ENCODE measurements around the gene MFNG. TPM values are rescaled to one million over a fixed set of nuclear protein-coding genes. Genes with fewer than 3 reads are reported as not detected.

Gene MFNG
- total RNA-seq, 1 donor from 2014 or later, result 53.5 TPM

DNA sequence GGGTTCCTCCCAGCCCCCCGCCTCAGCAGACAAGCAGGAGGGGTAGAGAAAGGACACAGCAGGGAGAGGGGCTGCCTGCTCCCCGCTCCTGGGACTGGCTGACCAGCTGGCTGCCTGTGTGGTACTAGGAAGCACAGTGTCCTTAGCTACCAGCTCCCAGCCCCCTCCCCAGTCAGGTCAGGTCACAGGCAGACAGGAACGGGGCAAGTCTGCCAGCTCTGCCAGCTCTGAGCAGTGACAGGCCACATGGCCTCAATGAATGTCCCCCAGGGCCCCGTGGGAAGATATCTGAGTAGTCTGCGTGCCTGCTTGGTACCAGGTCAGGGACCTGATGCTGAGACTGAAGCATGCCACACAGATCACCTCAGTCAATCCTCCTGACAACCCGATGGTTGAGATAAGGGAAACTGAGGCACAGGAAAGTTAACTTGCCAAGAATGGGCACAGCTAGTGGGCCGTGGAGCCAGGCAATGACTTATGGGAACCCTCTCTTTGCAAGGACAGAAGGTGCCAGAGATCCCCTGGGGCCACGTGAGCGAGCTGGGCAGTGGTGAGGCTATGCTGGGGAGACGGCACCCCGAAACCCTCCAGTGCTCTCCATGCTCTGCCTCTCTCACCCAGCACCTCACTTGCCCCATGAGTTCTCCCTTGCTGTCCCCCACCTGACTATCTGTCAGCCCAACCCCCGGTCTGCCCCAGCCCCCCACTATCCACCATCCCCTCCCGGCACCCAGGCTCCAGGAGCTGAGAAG is 13.8 kb upstream of the MFNG start:
- Histone ChIP-seq H3K27me3 (no peaks in the 10 kb centered on the region), H3K27ac (no peak overlapping the region), H3K36me3 (no peaks in the 10 kb centered on the region), H3K4me3 (no peak overlapping the region), H3K4me1 (peaks cover 43% of the 10 kb centered on the region), H3K9me3 (no peaks in the 10 kb centered on the region)
- intact Hi-C loops (cut with DNase I), result no loop called here
- ATAC-seq, result no peak
- no peak for TF ChIP-seq CTCF (IDR thresholded peaks at IDR 0.05)
- DNase-seq, result no peak

GRCh38 chr22:37499027-37499707 is 13.0 kb upstream of the MFNG start:
- DNase-seq (no peak), ATAC-seq (no peak)
- Histone ChIP-seq H3K36me3 (no peaks in the 10 kb centered on the region), H3K4me1 (peaks cover 38% of the 10 kb centered on the region), H3K27ac (no peak overlapping the region), H3K27me3 (no peaks in the 10 kb centered on the region), H3K4me3 (no peak overlapping the region), H3K9me3 (no peaks in the 10 kb centered on the region)
- intact Hi-C loops (cut with DNase I), result no loop called here
- TF ChIP-seq CTCF (IDR thresholded peaks at IDR 0.05), result no peak

DNA sequence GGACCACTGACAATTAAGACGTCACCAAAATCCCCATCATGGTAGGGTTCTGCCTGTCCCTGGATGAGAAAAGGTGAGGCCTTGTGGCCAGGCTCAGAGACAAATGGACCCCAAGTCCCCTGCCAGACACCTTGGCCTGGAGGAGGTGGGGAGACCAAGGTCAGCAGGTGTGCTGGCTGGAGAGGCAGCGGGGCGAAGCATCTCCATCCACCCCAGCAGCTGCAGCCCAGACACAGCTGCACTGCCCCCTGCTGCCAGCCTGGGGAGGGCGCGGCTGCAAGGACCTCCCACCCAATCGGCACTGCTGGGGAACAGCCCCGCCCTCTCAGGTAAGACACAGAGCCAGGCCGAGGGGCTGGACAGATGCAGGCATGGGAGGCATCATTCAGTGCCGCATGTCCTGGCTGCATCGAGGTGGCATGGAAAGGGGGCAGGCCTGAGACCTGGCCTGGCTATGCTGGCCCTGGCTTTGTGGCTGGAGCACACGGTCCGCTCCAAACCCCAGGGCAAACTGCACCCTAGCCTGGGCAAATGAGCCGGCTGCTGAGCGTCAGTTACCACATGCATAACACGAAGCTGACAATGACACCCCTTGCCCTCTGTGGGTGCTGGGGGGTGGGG is 12.2 kb upstream of the MFNG start:
- H3K27ac ChIP-seq, result no peak overlapping the region
- no peak overlapping the region for H3K4me3 ChIP-seq
- DNase-seq (peak; percentile 68), ATAC-seq (peak; percentile 23)
- H3K27me3 ChIP-seq, result no peaks in the 10 kb centered on the region
- TF ChIP-seq CTCF (IDR thresholded peaks at IDR 0.05), result peak; percentile 55
- peaks cover 37% of the 10 kb centered on the region for H3K4me1 ChIP-seq
- H3K9me3 ChIP-seq, result no peaks in the 10 kb centered on the region
- no peaks in the 10 kb centered on the region for H3K36me3 ChIP-seq
- intact Hi-C loops (cut with DNase I), result no loop called here

- DNase-seq, result no peak
- Histone ChIP-seq H3K36me3 (no peaks in the 10 kb centered on the region), H3K4me1 (peaks cover 29% of the 10 kb centered on the region), H3K4me3 (no peak overlapping the region), H3K27ac (no peak overlapping the region), H3K27me3 (no peaks in the 10 kb centered on the region), H3K9me3 (no peaks in the 10 kb centered on the region)
- intact Hi-C loops (cut with DNase I), result no loop called here
- ATAC-seq, result no peak
- TF ChIP-seq CTCF (IDR thresholded peaks at IDR 0.05), result no peak
Measured at GRCh38 chr22:37497062-37497599, 10.9 kb upstream of the MFNG start.

GRCh38 chr22:37496651-37497050 is 10.5 kb upstream of the MFNG start:
- no peaks in the 10 kb centered on the region for H3K9me3 ChIP-seq
- peaks cover 25% of the 10 kb centered on the region for H3K4me1 ChIP-seq
- H3K4me3 ChIP-seq, result no peak overlapping the region
- no peak for TF ChIP-seq CTCF (IDR thresholded peaks at IDR 0.05)
- DNase-seq, result no peak
- intact Hi-C loops (cut with DNase I), result no loop called here
- H3K36me3 ChIP-seq, result no peaks in the 10 kb centered on the region
- no peak overlapping the region for H3K27ac ChIP-seq
- H3K27me3 ChIP-seq, result no peaks in the 10 kb centered on the region
- ATAC-seq, result no peak

Measured in upper lobe of right lung (tissue), 1 donor.